ENCODE data around the gene GIMAP7.
"Not testable (repeated sequence)": the region's sequence is repeated elsewhere in the genome, so short reads cannot be mapped to it uniquely, and the experiment has no call there.

The GIMAP7 gene

GRCh38 chr7:150515248-150516147 is 826 bp downstream of the GIMAP7 start:
- no peak for DNase-seq

- no peak for DNase-seq
Observed at GRCh38 chr7:150516956-150517745, 2.5 kb downstream of the GIMAP7 start.

GRCh38 chr7:150519310-150519709 is 4.6 kb downstream of the GIMAP7 start:
- DNase-seq: no peak

- no peak for DNase-seq
Observed at GRCh38 chr7:150520145-150520544, 5.5 kb downstream of the GIMAP7 start.

- not testable (repeated sequence) for DNase-seq
Observed at GRCh38 chr7:150522931-150523330, 8.3 kb downstream of the GIMAP7 start.

GRCh38 chr7:150524018-150524417 is 9.3 kb downstream of the GIMAP7 start:
- no peak for DNase-seq

GRCh38 chr7:150531704-150532103 is 17.0 kb downstream of the GIMAP7 start:
- DNase-seq: no peak

- DNase-seq: no peak
Observed at GRCh38 chr7:150538259-150538658, 23.6 kb downstream of the GIMAP7 start.

GRCh38 chr7:150553163-150553562 is 38.5 kb downstream of the GIMAP7 start:
- DNase-seq: no peak

- no peak for DNase-seq
Observed at GRCh38 chr7:150556521-150557138, 42.0 kb downstream of the GIMAP7 start.

GRCh38 chr7:150560486-150560885 is 45.8 kb downstream of the GIMAP7 start:
- DNase-seq: no peak

GRCh38 chr7:150562919-150563318 is 48.2 kb downstream of the GIMAP7 start:
- no peak for DNase-seq

GRCh38 chr7:150564006-150564405 is 49.3 kb downstream of the GIMAP7 start:
- no peak for DNase-seq

- no peak for DNase-seq
Observed at GRCh38 chr7:150564566-150564965, 49.9 kb downstream of the GIMAP7 start.

- DNase-seq: no peak
Observed at GRCh38 chr7:150565239-150565638, 50.6 kb downstream of the GIMAP7 start.

- DNase-seq: no peak
Observed at GRCh38 chr7:150566123-150566522, 51.5 kb downstream of the GIMAP7 start.

- no peak for DNase-seq
Observed at GRCh38 chr7:150566572-150566971, 51.9 kb downstream of the GIMAP7 start.

- DNase-seq: no peak
Observed at GRCh38 chr7:150567169-150567568, 52.5 kb downstream of the GIMAP7 start, which contains the start of gene GIMAP4. TSS of gene GIMAP4 (plus strand) at chr7:150567390. CDS start at chr7:150569902, 2,512 bp downstream.

- no peak for DNase-seq
Observed at GRCh38 chr7:150567871-150568301, 53.2 kb downstream of the GIMAP7 start.

- no peak for DNase-seq
Observed at GRCh38 chr7:150568714-150569113, 54.0 kb downstream of the GIMAP7 start.

- DNase-seq: no peak
Observed at GRCh38 chr7:150569245-150569955, 54.7 kb downstream of the GIMAP7 start.
